Measurements from ENCODE around the gene BRINP2.

BRINP2 gene

GRCh38 chr1:177211231-177211630 lies 40.5 kb downstream of the BRINP2 start:
- 0 out of 2 replicates have a peak, but pooled peaks cover 1% of the 10 kb centered on the region for H3K27me3 ChIP-seq (replicated peaks; ENCODE audit: control insufficient read depth, insufficient read depth, low read length)
- no peak for DNase-seq (ENCODE audit: extremely low read depth, insufficient read length)
- no peak overlapping the region for H3K4me3 ChIP-seq (replicated peaks; ENCODE audit: low read depth, low read length)
- H3K36me3 ChIP-seq (ENCODE audit: control insufficient read depth, insufficient read depth, low read length), result no peaks in the 10 kb centered on the region
- no peak for TF ChIP-seq CTCF (IDR thresholded peaks at IDR 0.05; ENCODE audit: insufficient read depth, low read length, poor library complexity, severe bottlenecking)

- Histone ChIP-seq H3K27me3 (replicated peaks; ENCODE audit: control insufficient read depth, insufficient read depth, low read length) (no peaks in the 10 kb centered on the region), H3K36me3 (ENCODE audit: control insufficient read depth, insufficient read depth, low read length) (no peaks in the 10 kb centered on the region), H3K4me3 (replicated peaks; ENCODE audit: low read depth, low read length) (no peak overlapping the region)
- no peak for TF ChIP-seq CTCF (IDR thresholded peaks at IDR 0.05; ENCODE audit: insufficient read depth, low read length, poor library complexity, severe bottlenecking)
- DNase-seq (ENCODE audit: extremely low read depth, insufficient read length), result no peak
Observed at GRCh38 chr1:177216587-177217202, 45.9 kb downstream of the BRINP2 start.

GRCh38 chr1:177219554-177220458 lies 49.0 kb downstream of the BRINP2 start:
- Histone ChIP-seq H3K27me3 (replicated peaks; ENCODE audit: control insufficient read depth, insufficient read depth, low read length) (no peaks in the 10 kb centered on the region), H3K4me3 (replicated peaks; ENCODE audit: low read depth, low read length) (no peak overlapping the region), H3K36me3 (ENCODE audit: control insufficient read depth, insufficient read depth, low read length) (no peaks in the 10 kb centered on the region)
- no peak for DNase-seq (ENCODE audit: extremely low read depth, insufficient read length)
- TF ChIP-seq CTCF (IDR thresholded peaks at IDR 0.05; ENCODE audit: insufficient read depth, low read length, poor library complexity, severe bottlenecking), result no peak

- no peak for DNase-seq (ENCODE audit: extremely low read depth, insufficient read length)
- no peak overlapping the region for H3K4me3 ChIP-seq (replicated peaks; ENCODE audit: low read depth, low read length)
- no peaks in the 10 kb centered on the region for H3K36me3 ChIP-seq (ENCODE audit: control insufficient read depth, insufficient read depth, low read length)
- no peak for TF ChIP-seq CTCF (IDR thresholded peaks at IDR 0.05; ENCODE audit: insufficient read depth, low read length, poor library complexity, severe bottlenecking)
- no peaks in the 10 kb centered on the region for H3K27me3 ChIP-seq (replicated peaks; ENCODE audit: control insufficient read depth, insufficient read depth, low read length)
Observed at GRCh38 chr1:177223359-177223758, 52.6 kb downstream of the BRINP2 start.

- Histone ChIP-seq H3K27me3 (replicated peaks; ENCODE audit: control insufficient read depth, insufficient read depth, low read length) (no peaks in the 10 kb centered on the region), H3K4me3 (replicated peaks; ENCODE audit: low read depth, low read length) (no peak overlapping the region), H3K36me3 (ENCODE audit: control insufficient read depth, insufficient read depth, low read length) (no peaks in the 10 kb centered on the region)
- DNase-seq (ENCODE audit: extremely low read depth, insufficient read length), result no peak
- TF ChIP-seq CTCF (IDR thresholded peaks at IDR 0.05; ENCODE audit: insufficient read depth, low read length, poor library complexity, severe bottlenecking), result no peak
Observed at GRCh38 chr1:177227978-177228692, 57.4 kb downstream of the BRINP2 start.

Measured in GM06990 (cell line).